Inflammatory macrophage treated with lipopolysaccharide for 1 hour (primary cell): ENCODE results near the gene KLHL22.
"Not testable (repeated sequence)": the region's sequence is repeated elsewhere in the genome, so short reads cannot be mapped to it uniquely, and the experiment has no call there.

Experiments
- DNase-seq, 2 donors: peaks; one replicate each; pipeline ENCODE4 v3.0.0-alpha.2; 2020 to 2022

Gene KLHL22

GRCh38 chr22:20415241-20415640, 80.4 kb downstream of the KLHL22 start:
- DNase-seq, result not testable (repeated sequence)

- DNase-seq, result no peak
Observed at GRCh38 chr22:20414450-20414849, 81.1 kb downstream of the KLHL22 start.

- no peak for DNase-seq
Observed at GRCh38 chr22:20414059-20414440, 81.5 kb downstream of the KLHL22 start.

GRCh38 chr22:20413217-20414058, 82.2 kb downstream of the KLHL22 start:
- DNase-seq, result no peak

GRCh38 chr22:20412474-20413216, 83.0 kb downstream of the KLHL22 start:
- DNase-seq, result no peak

GRCh38 chr22:20409385-20409784, 86.2 kb downstream of the KLHL22 start:
- DNase-seq, result not testable (repeated sequence)

- no peak for DNase-seq
Observed at GRCh38 chr22:20408891-20409290, 86.7 kb downstream of the KLHL22 start.

- DNase-seq, result no peak
Observed at GRCh38 chr22:20407829-20408228, 87.8 kb downstream of the KLHL22 start.

GRCh38 chr22:20406686-20407408, 88.7 kb downstream of the KLHL22 start:
- DNase-seq, result no peak

- DNase-seq, result no peak
Observed at GRCh38 chr22:20405931-20406685, 89.5 kb downstream of the KLHL22 start.

GRCh38 chr22:20405291-20405930, 90.2 kb downstream of the KLHL22 start:
- no peak for DNase-seq

- no peak for DNase-seq
Observed at GRCh38 chr22:20404881-20405280, 90.7 kb downstream of the KLHL22 start.

GRCh38 chr22:20403779-20404140, 91.8 kb downstream of the KLHL22 start:
- no peak for DNase-seq

- DNase-seq, result no peak
Observed at GRCh38 chr22:20402960-20403778, 92.4 kb downstream of the KLHL22 start.

GRCh38 chr22:20401376-20402014, 94.1 kb downstream of the KLHL22 start:
- no peak for DNase-seq

- DNase-seq, result no peak
Observed at GRCh38 chr22:20400606-20401375, 94.8 kb downstream of the KLHL22 start.

GRCh38 chr22:20399866-20400605, 95.6 kb downstream of the KLHL22 start:
- DNase-seq, result no peak

GRCh38 chr22:20398420-20398819, 97.2 kb downstream of the KLHL22 start:
- no peak for DNase-seq

- DNase-seq, result no peak
Observed at GRCh38 chr22:20397498-20397897, 98.1 kb downstream of the KLHL22 start.
